Measurements from ENCODE around the gene TLE4. TPM values are rescaled to one million over a fixed set of nuclear protein-coding genes. Genes with fewer than 3 reads are reported as not detected.

Gene TLE4
- total and polyA plus RNA-seq, 2 of the 4 experiments (the other 2 are of a cell fraction): 68.0 to 78.1 TPM

DNA sequence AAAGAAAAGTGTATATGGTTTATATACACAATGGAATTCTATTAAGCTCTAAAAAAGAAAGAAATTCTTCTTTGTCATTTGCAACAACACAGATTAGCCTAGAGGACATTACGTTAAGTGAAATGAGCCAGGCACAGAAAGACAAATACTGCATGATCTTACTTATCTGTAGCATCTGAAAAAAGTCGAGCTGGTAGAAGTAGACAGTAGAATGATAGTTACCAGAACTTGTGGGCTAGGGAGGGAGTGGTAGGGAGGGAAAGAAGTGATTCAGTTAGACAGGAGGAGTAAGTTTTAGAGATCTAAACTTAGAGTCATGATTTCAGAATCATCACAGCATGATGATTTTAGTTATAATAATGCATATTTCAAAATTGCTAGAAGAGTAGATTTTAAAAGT, 184.6 kb downstream of the TLE4 start:
- no peaks in the 10 kb centered on the region for H3K9me1 ChIP-seq (ENCODE audit: insufficient read depth, low read length)
- dilution Hi-C loops (cut with HindIII; ENCODE audit: low sequenced_read_pairs, unreplicated experiment): no loop called here
- no peak overlapping the region for H4K5ac ChIP-seq (ENCODE audit: low read depth, low read length)
- no peak overlapping the region for H2BK5ac ChIP-seq (ENCODE audit: low read depth, low read length, poor library complexity, severe bottlenecking)
- H3K18ac ChIP-seq (ENCODE audit: low read depth, low read length): no peak overlapping the region; the same call in 1 of the 2 replicates
- H3K4me3 ChIP-seq (ENCODE audit: insufficient read depth, low read depth, low read length): no peak overlapping the region
- peaks cover 5% of the 10 kb centered on the region; the same call in 1 of the 2 replicates for H3K4me1 ChIP-seq (ENCODE audit: control insufficient read depth, insufficient read depth, low read length)
- no peaks in the 10 kb centered on the region for H3K27me3 ChIP-seq (ENCODE audit: control insufficient read depth, insufficient read depth, low read length)
- DNase-seq (no peak), ATAC-seq (ENCODE audit: low read depth) (peak; percentile 66)
- no peak overlapping the region for H2BK20ac ChIP-seq (ENCODE audit: low read depth, low read length)
- no peaks in the 10 kb centered on the region for H3K79me1 ChIP-seq (ENCODE audit: low read depth in 1 of 2, low read length in 2 of 2)
- no peak overlapping the region for H3K4me2 ChIP-seq (ENCODE audit: low read depth, low read length)
- no peak overlapping the region for H2AK9ac ChIP-seq (replicated peaks; ENCODE audit: low read depth, low read length, poor library complexity)
- H3K9me3 ChIP-seq (ENCODE audit: control insufficient read depth, insufficient read depth, low read length): no peaks in the 10 kb centered on the region
- no peaks in the 10 kb centered on the region for H3K36me3 ChIP-seq (ENCODE audit: control insufficient read depth, insufficient read depth, low read length)
- TF ChIP-seq RCOR1 (IDR thresholded peaks at IDR 0.05; ENCODE audit: insufficient replicate concordance, low read length) (no peak), CHD1 (IDR thresholded peaks at IDR 0.05; ENCODE audit: low read depth, low read length) (no peak), MAFK (IDR thresholded peaks at IDR 0.05; ENCODE audit: low read depth, low read length) (no peak), CEBPB (IDR thresholded peaks at IDR 0.05; ENCODE audit: low read depth, low read length) (no peak), FOS (IDR thresholded peaks at IDR 0.05; ENCODE audit: low read depth, low read length) (no peak), SMC3 (IDR thresholded peaks at IDR 0.05; ENCODE audit: low read depth, low read length) (no peak), MAZ (IDR thresholded peaks at IDR 0.05; ENCODE audit: borderline replicate concordance, low read depth, low read length) (no peak), NFE2L2 (IDR thresholded peaks at IDR 0.05; ENCODE audit: low read depth, low read length) (no peak), MXI1 (IDR thresholded peaks at IDR 0.05; ENCODE audit: borderline replicate concordance, low read depth, low read length) (no peak), RFX5 (IDR thresholded peaks at IDR 0.05; ENCODE audit: low read depth, low read length) (no peak), POLR2A (IDR thresholded peaks at IDR 0.05; ENCODE audit: low read depth, low read length) (no peak), RAD21 (IDR thresholded peaks at IDR 0.05; ENCODE audit: low read length) (no peak)
- TF ChIP-seq, protein P1, sequence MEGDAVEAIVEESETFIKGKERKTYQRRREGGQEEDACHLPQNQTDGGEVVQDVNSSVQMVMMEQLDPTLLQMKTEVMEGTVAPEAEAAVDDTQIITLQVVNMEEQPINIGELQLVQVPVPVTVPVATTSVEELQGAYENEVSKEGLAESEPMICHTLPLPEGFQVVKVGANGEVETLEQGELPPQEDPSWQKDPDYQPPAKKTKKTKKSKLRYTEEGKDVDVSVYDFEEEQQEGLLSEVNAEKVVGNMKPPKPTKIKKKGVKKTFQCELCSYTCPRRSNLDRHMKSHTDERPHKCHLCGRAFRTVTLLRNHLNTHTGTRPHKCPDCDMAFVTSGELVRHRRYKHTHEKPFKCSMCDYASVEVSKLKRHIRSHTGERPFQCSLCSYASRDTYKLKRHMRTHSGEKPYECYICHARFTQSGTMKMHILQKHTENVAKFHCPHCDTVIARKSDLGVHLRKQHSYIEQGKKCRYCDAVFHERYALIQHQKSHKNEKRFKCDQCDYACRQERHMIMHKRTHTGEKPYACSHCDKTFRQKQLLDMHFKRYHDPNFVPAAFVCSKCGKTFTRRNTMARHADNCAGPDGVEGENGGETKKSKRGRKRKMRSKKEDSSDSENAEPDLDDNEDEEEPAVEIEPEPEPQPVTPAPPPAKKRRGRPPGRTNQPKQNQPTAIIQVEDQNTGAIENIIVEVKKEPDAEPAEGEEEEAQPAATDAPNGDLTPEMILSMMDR (conservative IDR thresholded peaks at IDR 0.05; ENCODE audit: low read depth, low read length): no peak
- TF ChIP-seq, protein P2, sequence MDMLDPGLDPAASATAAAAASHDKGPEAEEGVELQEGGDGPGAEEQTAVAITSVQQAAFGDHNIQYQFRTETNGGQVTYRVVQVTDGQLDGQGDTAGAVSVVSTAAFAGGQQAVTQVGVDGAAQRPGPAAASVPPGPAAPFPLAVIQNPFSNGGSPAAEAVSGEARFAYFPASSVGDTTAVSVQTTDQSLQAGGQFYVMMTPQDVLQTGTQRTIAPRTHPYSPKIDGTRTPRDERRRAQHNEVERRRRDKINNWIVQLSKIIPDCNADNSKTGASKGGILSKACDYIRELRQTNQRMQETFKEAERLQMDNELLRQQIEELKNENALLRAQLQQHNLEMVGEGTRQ (IDR thresholded peaks at IDR 0.05; ENCODE audit: low read depth, low read length): no peak
- TF ChIP-seq, protein P3, sequence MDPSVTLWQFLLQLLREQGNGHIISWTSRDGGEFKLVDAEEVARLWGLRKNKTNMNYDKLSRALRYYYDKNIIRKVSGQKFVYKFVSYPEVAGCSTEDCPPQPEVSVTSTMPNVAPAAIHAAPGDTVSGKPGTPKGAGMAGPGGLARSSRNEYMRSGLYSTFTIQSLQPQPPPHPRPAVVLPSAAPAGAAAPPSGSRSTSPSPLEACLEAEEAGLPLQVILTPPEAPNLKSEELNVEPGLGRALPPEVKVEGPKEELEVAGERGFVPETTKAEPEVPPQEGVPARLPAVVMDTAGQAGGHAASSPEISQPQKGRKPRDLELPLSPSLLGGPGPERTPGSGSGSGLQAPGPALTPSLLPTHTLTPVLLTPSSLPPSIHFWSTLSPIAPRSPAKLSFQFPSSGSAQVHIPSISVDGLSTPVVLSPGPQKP (IDR thresholded peaks at IDR 0.05; ENCODE audit: borderline replicate concordance, low read depth, low read length): no peak
- H4K91ac ChIP-seq (ENCODE audit: insufficient read depth, low read depth, low read length): no peak overlapping the region
- no peak overlapping the region for H3K56ac ChIP-seq (ENCODE audit: extremely low read depth, insufficient read depth, low read length)
- no peak overlapping the region for H3K27ac ChIP-seq (ENCODE audit: insufficient read depth, low read length)
- ChIA-PET POLR2A (ENCODE audit: unreplicated experiment) (no interaction called here), CTCF (no interaction called here)
- BruUV-seq (replicated peaks): no TSS peak
- in situ Hi-C loops (cut with MboI; ENCODE audit: low sequenced_read_pairs): no loop called here
- H4K8ac ChIP-seq (ENCODE audit: low read depth in 2 of 2, low read length in 2 of 2): no peak overlapping the region
- no peak overlapping the region for H3K9ac ChIP-seq (ENCODE audit: low read depth, low read length)
- no peak overlapping the region for H2BK15ac ChIP-seq (ENCODE audit: low read depth, low read length)
- no peak overlapping the region for H3K4ac ChIP-seq (ENCODE audit: low read depth, low read length)
- no peak overlapping the region for H2BK120ac ChIP-seq (ENCODE audit: low read depth, low read length)
- H2AFZ ChIP-seq (replicated peaks; ENCODE audit: low read length, poor library complexity): no peak overlapping the region
- intact Hi-C loops (cut with micrococcal nuclease): no loop called here
- no peaks in the 10 kb centered on the region for H4K20me1 ChIP-seq (ENCODE audit: insufficient read depth, low read length)
- no peak overlapping the region for H3K14ac ChIP-seq (replicated peaks; ENCODE audit: low read depth, low read length)
- no peak overlapping the region for H3K23ac ChIP-seq (ENCODE audit: low read depth, low read length)
- WGBS, 2 experiments (ENCODE audit: extremely low coverage in 2 of 2, insufficient read length in 1 of 2): no CpG with 5 or more reads among the region's 2 CpGs
- no peak overlapping the region for H2AK5ac ChIP-seq (ENCODE audit: low read depth, low read length)

Data from IMR-90 (cell line).